ENCODE data around the gene CRHR2. TPM values are rescaled to one million over a fixed set of nuclear protein-coding genes. Genes with fewer than 3 reads are reported as not detected.

Gene CRHR2
- total RNA-seq, 1 experiment from 2014 or later, result not detected

- no TSS peak for BruUV-seq (replicated peaks)
- H3K27ac Mint-ChIP-seq (ENCODE audit: low read depth, unreplicated experiment), result no peak overlapping the region
- H3K27me3 Mint-ChIP-seq (ENCODE audit: insufficient read depth, unreplicated experiment), result peaks cover 50% of the 10 kb centered on the region
- ChIA-PET POLR2A (no interaction called here), CTCF (interaction anchor here (0.7 kb wide), 1 partner anchor 16 kb away, joined by 3 read pairs; no protein-coding TSS in a partner anchor)
- intact Hi-C loops (cut with micrococcal nuclease), result no loop called here
- TF ChIP-seq CTCF (IDR thresholded peaks at IDR 0.05; ENCODE audit: unreplicated experiment), result no peak
- H3K36me3 Mint-ChIP-seq (ENCODE audit: insufficient read depth, unreplicated experiment), result no peaks in the 10 kb centered on the region
- DNase-seq (ENCODE audit: unreplicated experiment), result no peak
- H3K4me1 Mint-ChIP-seq (ENCODE audit: insufficient read depth, unreplicated experiment), result no peaks in the 10 kb centered on the region
- H3K9me3 Mint-ChIP-seq (ENCODE audit: unreplicated experiment), result no peaks in the 10 kb centered on the region
- H3K4me3 Mint-ChIP-seq (ENCODE audit: unreplicated experiment), result no peak overlapping the region
Observed at GRCh38 chr7:30687604-30688003, 5.3 kb upstream of the CRHR2 start.

GRCh38 chr7:30684351-30684750 lies 2.1 kb upstream of the CRHR2 start:
- Mint-ChIP-seq H3K27ac (ENCODE audit: low read depth, unreplicated experiment) (no peak overlapping the region), H3K9me3 (ENCODE audit: unreplicated experiment) (no peaks in the 10 kb centered on the region), H3K4me3 (ENCODE audit: unreplicated experiment) (no peak overlapping the region), H3K27me3 (ENCODE audit: insufficient read depth, unreplicated experiment) (peaks cover 52% of the 10 kb centered on the region), H3K4me1 (ENCODE audit: insufficient read depth, unreplicated experiment) (no peaks in the 10 kb centered on the region), H3K36me3 (ENCODE audit: insufficient read depth, unreplicated experiment) (no peaks in the 10 kb centered on the region)
- POLR2A ChIA-PET, result no interaction called here
- CTCF ChIA-PET, result no interaction called here
- no peak for TF ChIP-seq CTCF (IDR thresholded peaks at IDR 0.05; ENCODE audit: unreplicated experiment)
- no TSS peak for BruUV-seq (replicated peaks)
- no peak for DNase-seq (ENCODE audit: unreplicated experiment)
- intact Hi-C loops (cut with micrococcal nuclease), result no loop called here

- Mint-ChIP-seq H3K27me3 (ENCODE audit: insufficient read depth, unreplicated experiment) (peaks cover 57% of the 10 kb centered on the region), H3K36me3 (ENCODE audit: insufficient read depth, unreplicated experiment) (no peaks in the 10 kb centered on the region), H3K4me1 (ENCODE audit: insufficient read depth, unreplicated experiment) (no peaks in the 10 kb centered on the region), H3K9me3 (ENCODE audit: unreplicated experiment) (no peaks in the 10 kb centered on the region), H3K27ac (ENCODE audit: low read depth, unreplicated experiment) (no peak overlapping the region), H3K4me3 (ENCODE audit: unreplicated experiment) (no peak overlapping the region)
- no TSS peak for BruUV-seq (replicated peaks)
- no peak for TF ChIP-seq CTCF (IDR thresholded peaks at IDR 0.05; ENCODE audit: unreplicated experiment)
- DNase-seq (ENCODE audit: unreplicated experiment), result no peak
- intact Hi-C loops (cut with micrococcal nuclease), result no loop called here
- ChIA-PET POLR2A (no interaction called here), CTCF (no interaction called here)
Observed at GRCh38 chr7:30683816-30684215, 1.6 kb upstream of the CRHR2 start.

GRCh38 chr7:30683306-30683705 lies 1.1 kb upstream of the CRHR2 start:
- no peak for DNase-seq (ENCODE audit: unreplicated experiment)
- Mint-ChIP-seq H3K27ac (ENCODE audit: low read depth, unreplicated experiment) (no peak overlapping the region), H3K36me3 (ENCODE audit: insufficient read depth, unreplicated experiment) (no peaks in the 10 kb centered on the region), H3K9me3 (ENCODE audit: unreplicated experiment) (no peaks in the 10 kb centered on the region), H3K27me3 (ENCODE audit: insufficient read depth, unreplicated experiment) (peaks cover 62% of the 10 kb centered on the region), H3K4me3 (ENCODE audit: unreplicated experiment) (no peak overlapping the region), H3K4me1 (ENCODE audit: insufficient read depth, unreplicated experiment) (no peaks in the 10 kb centered on the region)
- CTCF ChIA-PET, result no interaction called here
- POLR2A ChIA-PET, result no interaction called here
- no TSS peak for BruUV-seq (replicated peaks)
- intact Hi-C loops (cut with micrococcal nuclease), result no loop called here
- no peak for TF ChIP-seq CTCF (IDR thresholded peaks at IDR 0.05; ENCODE audit: unreplicated experiment)

All from MCF 10A (cell line).